Measurements from ENCODE around the gene STK16. TPM values are rescaled to one million over a fixed set of nuclear protein-coding genes. Genes with fewer than 3 reads are reported as not detected.

Gene STK16
- total RNA-seq, 4 donors from 2014 or later = 13.7 to 22.2 (median 15.4) TPM

- TF ChIP-seq CTCF (IDR thresholded peaks at IDR 0.05; ENCODE audit: low read depth) = no peak
Measured at GRCh38 chr2:219245899-219246230, 586 bp downstream of the STK16 start.

DNA sequence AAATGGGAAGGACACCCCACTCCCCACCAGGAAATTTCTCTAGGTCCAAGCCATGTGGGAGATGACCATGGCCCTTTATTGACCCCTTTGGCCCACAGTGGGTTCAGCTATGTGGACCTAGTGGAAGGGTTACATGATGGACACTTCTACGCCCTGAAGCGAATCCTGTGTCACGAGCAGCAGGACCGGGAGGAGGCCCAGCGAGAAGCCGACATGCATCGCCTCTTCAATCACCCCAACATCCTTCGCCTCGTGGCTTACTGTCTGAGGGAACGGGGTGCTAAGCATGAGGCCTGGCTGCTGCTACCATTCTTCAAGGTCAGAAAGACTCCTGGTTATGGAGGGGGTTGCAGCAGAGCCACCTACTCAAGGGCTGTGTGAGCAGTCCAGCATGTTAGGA, 1.3 kb downstream of the STK16 start:
- no peak for TF ChIP-seq CTCF (IDR thresholded peaks at IDR 0.05; ENCODE audit: low read depth)

- no peak for TF ChIP-seq CTCF (IDR thresholded peaks at IDR 0.05; ENCODE audit: low read depth)
Measured at GRCh38 chr2:219247678-219248642, 2.7 kb downstream of the STK16 start.

DNA sequence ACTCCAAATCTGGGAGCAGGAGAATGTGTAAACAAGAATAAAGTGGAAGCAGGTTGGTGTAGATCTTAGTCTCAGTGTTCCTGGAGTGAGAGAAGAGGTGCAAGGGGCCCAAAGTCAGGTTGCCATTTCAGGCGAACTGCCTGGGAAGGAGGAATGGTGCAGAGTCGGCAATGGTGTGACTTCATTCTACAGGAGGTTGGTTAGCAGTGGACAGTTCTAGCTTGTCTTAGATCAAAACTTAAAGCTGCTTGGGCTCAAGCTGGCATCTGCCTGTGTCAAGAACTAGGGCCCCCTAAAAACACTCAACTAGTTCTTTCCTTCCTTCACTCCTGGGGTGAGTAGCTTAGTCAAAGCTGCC, 3.5 kb downstream of the STK16 start:
- no peak for TF ChIP-seq CTCF (IDR thresholded peaks at IDR 0.05; ENCODE audit: low read depth)

DNA sequence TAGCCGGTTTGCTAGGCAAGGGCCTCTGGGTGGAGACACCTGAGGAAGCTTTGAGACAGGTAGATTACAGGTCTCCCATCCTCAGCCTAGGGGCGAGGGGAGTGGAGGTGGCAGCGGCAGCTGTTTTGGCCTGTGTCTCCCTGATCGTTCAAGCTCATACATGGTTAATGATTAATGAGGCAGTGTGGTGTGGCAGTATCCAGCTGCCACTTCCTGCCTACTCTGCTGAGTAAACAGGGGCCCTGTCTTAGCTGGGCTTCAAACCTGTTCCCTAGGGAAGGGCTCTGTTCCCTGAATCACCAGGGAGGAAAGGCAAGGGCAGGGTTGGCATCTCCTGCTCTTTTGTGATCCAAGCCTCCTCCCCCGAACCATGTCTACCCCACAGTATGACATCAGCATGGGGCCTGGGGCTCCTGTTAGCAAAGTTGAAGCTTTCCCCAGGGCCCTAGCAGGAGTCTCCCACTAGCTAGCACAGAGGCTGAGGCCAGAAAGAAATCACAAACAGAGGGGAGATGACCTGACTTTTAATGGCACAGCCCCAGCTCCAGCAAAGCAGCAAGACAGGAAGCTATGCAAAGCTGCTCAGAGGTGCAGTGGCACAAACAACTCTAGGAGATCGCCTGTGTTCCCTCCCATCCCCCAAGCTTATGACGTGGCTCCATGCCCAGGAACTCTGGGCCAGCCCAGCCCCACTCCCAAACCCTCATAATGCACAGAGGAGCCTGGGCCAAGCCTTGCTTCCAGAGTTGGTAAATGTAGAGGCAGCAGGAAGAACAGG, 4.1 kb downstream of the STK16 start:
- TF ChIP-seq CTCF (IDR thresholded peaks at IDR 0.05; ENCODE audit: low read depth) = no peak

GRCh38 chr2:219250049-219250781, 4.9 kb downstream of the STK16 start:
- no peak for TF ChIP-seq CTCF (IDR thresholded peaks at IDR 0.05; ENCODE audit: low read depth)

DNA sequence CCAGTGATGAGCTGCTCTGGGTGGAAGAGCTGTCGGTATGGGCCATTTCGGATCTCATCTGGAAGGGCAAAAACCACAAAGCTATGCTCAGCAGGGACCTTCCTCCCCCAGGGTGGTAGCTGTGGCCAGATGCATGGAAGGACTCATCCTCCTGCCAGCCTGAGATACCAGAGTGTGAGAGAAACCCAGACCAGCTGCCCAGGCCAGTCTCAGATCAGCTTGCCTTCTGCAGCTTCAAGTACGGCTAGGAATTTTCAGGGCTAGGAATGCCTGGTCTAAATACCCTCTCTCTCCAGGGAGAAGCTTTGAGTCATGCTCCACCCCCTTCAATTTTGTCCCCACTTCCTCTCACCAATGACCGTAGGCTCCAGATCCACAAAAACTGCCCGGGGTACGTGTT, 6.4 kb downstream of the STK16 start:
- TF ChIP-seq CTCF (IDR thresholded peaks at IDR 0.05; ENCODE audit: low read depth) = no peak

Measured in subcutaneous adipose tissue (tissue), 4 donors.